HepG2 (cell line): ENCODE results near the gene LRRC45. TPM values are rescaled to one million over a fixed set of nuclear protein-coding genes. Genes with fewer than 3 reads are reported as not detected.

Source experiments
- ADNP ChIP-seq: sonication (generic); formaldehyde crosslinking; IDR thresholded peaks from 2 replicates; pipeline ENCODE4 v1.4.0; 2020; ENCODE audit warnings: missing genetic modification reagents
- AGO2 ChIP-seq: fragments of 200-400 bp; formaldehyde crosslinking; optimal IDR thresholded peaks from 2 replicates; pipeline ENCODE3; 2017; ENCODE audit warnings: mild to moderate bottlenecking, low read depth, low read length, moderate library complexity
- GATA4 ChIP-seq: sonication (generic); IDR thresholded peaks from 2 replicates; pipeline ENCODE4 v1.6.1; 2016; ENCODE audit warnings: antibody characterized with exemption, low read depth, borderline replicate concordance
- GATAD2A ChIP-seq: IDR thresholded peaks from 2 replicates; pipeline ENCODE4 v1.6.1; 2016
- GFI1 ChIP-seq: sonication (generic); formaldehyde crosslinking; IDR thresholded peaks from 2 replicates; pipeline ENCODE4 v1.5.0; 2020; ENCODE audit warnings: missing genetic modification reagents, mild to moderate bottlenecking, borderline replicate concordance
- HHEX ChIP-seq: IDR thresholded peaks from 2 replicates; pipeline ENCODE4 v1.6.1; 2016; ENCODE audit warnings: control low read depth
- HNRNPL ChIP-seq: fragments of 200-400 bp; formaldehyde crosslinking; IDR thresholded peaks from 2 replicates; pipeline ENCODE4 v1.6.1; 2017; ENCODE audit warnings: mild to moderate bottlenecking, low read depth, low read length
- IRX3 ChIP-seq: sonication (generic); formaldehyde crosslinking; IDR thresholded peaks from 2 replicates; pipeline ENCODE4 v1.8.1; 2023; ENCODE audit warnings: mild to moderate bottlenecking, low read depth, missing genetic modification reagents, borderline replicate concordance
- JUND ChIP-seq: sonication (generic); formaldehyde crosslinking; IDR thresholded peaks from 2 replicates; pipeline ENCODE4 v1.8.0; 2022; ENCODE audit warnings: mild to moderate bottlenecking, missing genetic modification reagents
- KDM2A ChIP-seq: sonication (generic); formaldehyde crosslinking; IDR thresholded peaks from 2 replicates; pipeline ENCODE4 v1.4.0; 2020; ENCODE audit warnings: low read depth, missing genetic modification reagents, borderline replicate concordance
- KLF15 ChIP-seq: sonication (generic); formaldehyde crosslinking; IDR thresholded peaks from 2 replicates; pipeline ENCODE4 v1.8.1; 2023; ENCODE audit warnings: borderline replicate concordance, mild to moderate bottlenecking, inconsistent platforms, missing genetic modification reagents, mixed read lengths
- NONO ChIP-seq, 2 experiments: fragments of 450-650 bp in 1 of 2; sonication (generic) in 1 of 2; formaldehyde crosslinking in 1 of 2; IDR thresholded peaks in 1 of 2; conservative IDR thresholded peaks in 1 of 2; 2 replicates each; pipeline versions ENCODE4 v1.6.1 to v1.8.0; 2017 to 2022; ENCODE audit warnings: mild to moderate bottlenecking in 1 of 2, missing genetic modification reagents in 1 of 2, moderate library complexity in 1 of 2
- SNAPC2 ChIP-seq: sonication (generic); formaldehyde crosslinking; IDR thresholded peaks from 2 replicates; pipeline ENCODE4 v1.8.1; 2022; ENCODE audit warnings: mild to moderate bottlenecking, missing genetic modification reagents
- SRSF9 ChIP-seq: fragments of 200-400 bp; formaldehyde crosslinking; IDR thresholded peaks from 2 replicates; pipeline ENCODE4 v1.6.1; 2018; ENCODE audit warnings: borderline replicate concordance, mild to moderate bottlenecking, low read depth, low read length; ENCODE audit not compliant: insufficient read depth, poor library complexity, severe bottlenecking
- TBP ChIP-seq: sonication (generic); formaldehyde crosslinking; IDR thresholded peaks from 2 replicates; pipeline ENCODE4 v1.5.0; 2020; ENCODE audit warnings: missing genetic modification reagents
- TP53 ChIP-seq: sonication (generic); formaldehyde crosslinking; conservative IDR thresholded peaks from 2 replicates; pipeline ENCODE4 v1.4.0; 2020; ENCODE audit warnings: missing genetic modification reagents
- TSC22D2 ChIP-seq: sonication (generic); formaldehyde crosslinking; IDR thresholded peaks from 2 replicates; pipeline ENCODE4 v1.5.1; 2020; ENCODE audit warnings: missing genetic modification reagents, mild to moderate bottlenecking, borderline replicate concordance
- ZFP36L2 ChIP-seq: sonication (generic); formaldehyde crosslinking; IDR thresholded peaks from 2 replicates; pipeline ENCODE4 v1.4.0; 2020; ENCODE audit warnings: missing genetic modification reagents
- ZKSCAN8 ChIP-seq: IDR thresholded peaks from 2 replicates; pipeline ENCODE4 v1.6.1; 2016; ENCODE audit warnings: borderline replicate concordance, missing genetic modification reagents, missing compliant biosample characterization
- ZNF251 ChIP-seq: sonication (generic); formaldehyde crosslinking; IDR thresholded peaks from 2 replicates; pipeline ENCODE4 v1.9.0; 2021; ENCODE audit warnings: mild to moderate bottlenecking, missing genetic modification reagents
- ZNF343 ChIP-seq: sonication (generic); formaldehyde crosslinking; IDR thresholded peaks from 2 replicates; pipeline ENCODE4 v1.4.0; 2020; ENCODE audit warnings: mild to moderate bottlenecking, missing genetic modification reagents
- ZNF414 ChIP-seq: sonication (generic); formaldehyde crosslinking; IDR thresholded peaks from 2 replicates; pipeline ENCODE4 v1.5.0; 2020; ENCODE audit warnings: missing genetic modification reagents
- ZNF768 ChIP-seq: sonication (generic); formaldehyde crosslinking; IDR thresholded peaks from 2 replicates; pipeline ENCODE4 v1.4.0; 2020; ENCODE audit warnings: missing genetic modification reagents
- polyA plus RNA-seq, 8 experiments: library from polyadenylated mRNA; depleted of rRNA in 3 of 8; stranded (reverse) in 7 of 8; unstranded in 1 of 8; fragments of >200 nt; fragmentation: Illumina TruSeq in 4 of 8; extraction: Trizol in 4 of 8; gene quantifications; 2 replicates each; pipeline versions ENCODE4 v1.2.1 to v1.2.3, GENCODE V29; 2011 to 2016; ENCODE audit warnings: low read depth in 4 of 8, missing spikeins in 1 of 8, mixed read lengths in 1 of 8; ENCODE audit not compliant: insufficient read depth in 1 of 8
- total RNA-seq, 5 experiments: library from RNA; depleted of rRNA; stranded (reverse); fragments of >200 nt; fragmentation: Illumina TruSeq; extraction: Trizol; gene quantifications; 2 replicates each; pipeline ENCODE4 v1.2.3, GENCODE V29; 2016; ENCODE audit warnings: low read depth in 1 of 5
- TF ChIP-seq, protein P1 (sequence below): sonication (generic); formaldehyde crosslinking; IDR thresholded peaks from 2 replicates; pipeline ENCODE4 v1.8.0; 2022; ENCODE audit warnings: missing genetic modification reagents, mild to moderate bottlenecking, inconsistent platforms, borderline replicate concordance
- TF ChIP-seq, protein P2 (sequence below): sonication (generic); formaldehyde crosslinking; IDR thresholded peaks from 2 replicates; pipeline ENCODE4 v1.4.0; 2020; ENCODE audit warnings: missing genetic modification reagents

The LRRC45 gene
- total and polyA plus RNA-seq, 2 of the 13 experiments (the other 11 are each of a cell fraction or from before 2014, with no cell fraction given): 11.6 to 48.1 TPM

DNA sequence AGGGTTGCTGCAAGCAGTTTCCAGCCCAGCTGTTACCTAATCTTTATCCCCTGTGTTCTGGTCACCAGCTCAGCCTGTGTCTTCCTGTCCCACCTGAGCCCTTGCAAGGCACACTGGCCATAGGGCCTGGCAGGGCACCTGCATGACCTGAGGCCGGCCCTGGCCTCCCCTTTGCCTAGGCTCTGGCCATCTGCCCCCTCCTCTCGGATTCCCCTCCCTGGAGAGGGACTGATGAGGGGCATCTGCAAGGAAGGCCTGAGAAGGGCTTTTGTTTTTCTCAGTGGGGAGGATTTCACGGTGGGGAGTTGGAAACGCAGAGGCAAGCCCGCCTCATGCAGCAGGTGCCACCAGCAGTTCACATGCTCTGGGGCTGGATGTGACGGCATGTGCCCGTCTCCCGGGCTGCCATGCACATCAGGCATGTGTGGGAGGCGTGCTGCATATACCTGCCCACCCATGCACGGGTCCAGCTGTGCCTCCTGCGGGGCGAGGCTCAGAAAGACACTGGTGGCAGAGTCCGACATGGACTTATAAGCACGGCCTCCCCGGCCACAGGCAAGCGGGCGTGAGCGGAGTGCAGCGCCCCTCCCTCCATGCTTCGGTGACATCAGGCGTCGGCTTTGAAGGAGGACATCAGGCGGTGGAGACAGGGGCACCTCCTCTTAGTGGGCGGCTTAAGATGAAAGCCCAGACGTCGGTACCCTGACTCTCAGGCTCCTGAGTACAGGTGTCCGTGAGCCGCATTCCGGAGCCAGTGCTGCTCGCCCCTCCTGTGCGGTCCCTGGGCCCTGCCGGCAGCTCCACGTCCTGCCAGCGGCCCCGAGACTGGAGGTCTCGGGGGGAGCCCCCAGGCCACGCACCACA is 29.1 kb upstream of the LRRC45 start (continued):
- no peak for TF ChIP-seq SRSF9
- no peak for TF ChIP-seq GATAD2A (CRISPR knock-in tag)
- 0 out of 2 replicates have a peak, but pooled peaks have one; percentile 27 for TF ChIP-seq IRX3 (CRISPR knock-in tag)
- TF ChIP-seq NONO (IDR thresholded peaks at IDR 0.05): no peak
- TF ChIP-seq NONO (CRISPR knock-in tag; conservative IDR thresholded peaks at IDR 0.05): peak; percentile 67; the same call in 1 of the 2 replicates
- TF ChIP-seq AGO2: no peak
- TF ChIP-seq, protein P1, sequence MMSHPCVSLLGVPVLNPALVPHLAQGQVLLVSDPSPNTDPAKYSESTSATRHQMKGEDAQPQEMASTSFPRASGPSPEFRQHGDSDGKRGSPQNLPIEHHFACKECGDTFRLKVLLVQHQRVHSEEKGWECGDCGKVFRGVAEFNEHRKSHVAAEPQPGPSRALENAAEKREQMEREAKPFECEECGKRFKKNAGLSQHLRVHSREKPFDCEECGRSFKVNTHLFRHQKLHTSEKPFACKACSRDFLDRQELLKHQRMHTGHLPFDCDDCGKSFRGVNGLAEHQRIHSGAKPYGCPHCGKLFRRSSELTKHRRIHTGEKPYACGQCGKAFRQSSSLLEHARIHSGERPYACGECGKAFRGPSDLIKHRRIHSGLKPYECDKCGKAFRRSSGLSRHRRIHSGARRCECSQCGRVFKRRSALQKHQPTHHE (CRISPR knock-in tag): 0 out of 2 replicates have a peak, but pooled peaks have one; percentile 75
- TF ChIP-seq JUND (CRISPR knock-in tag): peak; percentile 62
- TF ChIP-seq, protein P2, sequence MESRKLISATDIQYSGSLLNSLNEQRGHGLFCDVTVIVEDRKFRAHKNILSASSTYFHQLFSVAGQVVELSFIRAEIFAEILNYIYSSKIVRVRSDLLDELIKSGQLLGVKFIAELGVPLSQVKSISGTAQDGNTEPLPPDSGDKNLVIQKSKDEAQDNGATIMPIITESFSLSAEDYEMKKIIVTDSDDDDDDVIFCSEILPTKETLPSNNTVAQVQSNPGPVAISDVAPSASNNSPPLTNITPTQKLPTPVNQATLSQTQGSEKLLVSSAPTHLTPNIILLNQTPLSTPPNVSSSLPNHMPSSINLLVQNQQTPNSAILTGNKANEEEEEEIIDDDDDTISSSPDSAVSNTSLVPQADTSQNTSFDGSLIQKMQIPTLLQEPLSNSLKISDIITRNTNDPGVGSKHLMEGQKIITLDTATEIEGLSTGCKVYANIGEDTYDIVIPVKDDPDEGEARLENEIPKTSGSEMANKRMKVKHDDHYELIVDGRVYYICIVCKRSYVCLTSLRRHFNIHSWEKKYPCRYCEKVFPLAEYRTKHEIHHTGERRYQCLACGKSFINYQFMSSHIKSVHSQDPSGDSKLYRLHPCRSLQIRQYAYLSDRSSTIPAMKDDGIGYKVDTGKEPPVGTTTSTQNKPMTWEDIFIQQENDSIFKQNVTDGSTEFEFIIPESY (CRISPR knock-in tag): peak; percentile 36; the same call in 1 of the 2 replicates
- TF ChIP-seq TBP (CRISPR knock-in tag): no peak
- peak; percentile 96 for TF ChIP-seq HNRNPL
- TF ChIP-seq TP53 (CRISPR knock-in tag): 0 out of 2 replicates have a peak, but pooled peaks have one; percentile 28
- TF ChIP-seq KLF15 (CRISPR knock-in tag): no peak
- no peak for TF ChIP-seq ZFP36L2 (CRISPR knock-in tag)
- TF ChIP-seq ZNF251 (CRISPR knock-in tag): no peak; the same call in none of the 2 replicates
- no peak for TF ChIP-seq ZNF414 (CRISPR knock-in tag)
- 0 out of 2 replicates have a peak, but pooled peaks have one; percentile 8 for TF ChIP-seq ZKSCAN8 (CRISPR knock-in tag)
- peak; percentile 33; the same call in 1 of the 2 replicates for TF ChIP-seq KDM2A (CRISPR knock-in tag)
- peak; percentile 93 for TF ChIP-seq SNAPC2 (CRISPR knock-in tag)
- TF ChIP-seq HHEX (CRISPR knock-in tag): no peak; the same call in 1 of the 2 replicates
- TF ChIP-seq TSC22D2 (CRISPR knock-in tag): no peak
- no peak for TF ChIP-seq GATA4
- TF ChIP-seq ADNP (CRISPR knock-in tag): no peak
- TF ChIP-seq ZNF343 (CRISPR knock-in tag): peak; percentile 17; the same call in 1 of the 2 replicates
- TF ChIP-seq ZNF768 (CRISPR knock-in tag): no peak; the same call in 1 of the 2 replicates
- TF ChIP-seq GFI1 (CRISPR knock-in tag): peak; percentile 63
